A549 (cell line): ENCODE measurements around the gene MYLK.

Experiments
- BHLHE40 ChIP-seq: IDR thresholded peaks from 2 replicates; pipeline ENCODE4 v1.6.1; 2012; ENCODE audit warnings: low read depth, low read length, inconsistent platforms
- CEBPB ChIP-seq, 2 experiments: fragments of >200 bp in 1 of 2; sonication (Bioruptor Twin) in 1 of 2; formaldehyde crosslinking in 1 of 2; IDR thresholded peaks; 2 replicates each; pipeline ENCODE4 v1.6.1; 2012 to 2016
- CTCF ChIP-seq: fragments of >200 bp; sonication (Bioruptor Twin); formaldehyde crosslinking; IDR thresholded peaks from 3 replicates; pipeline ENCODE4 v1.5.1; 2016
- EP300 ChIP-seq, 2 experiments: fragments of >200 bp; sonication (Bioruptor Twin); formaldehyde crosslinking; IDR thresholded peaks; 2 replicates in 1 of 2; 3 replicates in 1 of 2; pipeline ENCODE4 v1.6.1; 2016 to 2017
- FOSB ChIP-seq: fragments of 250-450 bp; sonication (Bioruptor Pico); IDR thresholded peaks from 2 replicates; pipeline ENCODE4 v1.5.0; 2020; ENCODE audit warnings: mild to moderate bottlenecking, moderate library complexity
- HMGXB4 ChIP-seq: fragments of 250-450 bp; sonication (Bioruptor Pico); IDR thresholded peaks from 2 replicates; pipeline ENCODE4 v1.5.0; 2021; ENCODE audit warnings: mild to moderate bottlenecking, moderate library complexity, borderline replicate concordance
- KDM1A ChIP-seq: fragments of 200-600 bp; sonication (generic); IDR thresholded peaks from 2 replicates; pipeline ENCODE4 v1.6.1; 2016; ENCODE audit warnings: low read depth, mild to moderate bottlenecking
- MAFK ChIP-seq: fragments of 450-650 bp; IDR thresholded peaks from 2 replicates; pipeline ENCODE4 v1.6.1; 2014; ENCODE audit not compliant: partially characterized antibody
- MAX ChIP-seq: IDR thresholded peaks from 2 replicates; pipeline ENCODE4 v1.6.1; 2012
- NFE2L2 ChIP-seq: fragments of 150-350 bp; conservative IDR thresholded peaks from 2 replicates; pipeline ENCODE4 v1.6.1; 2014; ENCODE audit warnings: low read length
- NPAS2 ChIP-seq: fragments of 250-450 bp; sonication (Bioruptor Pico); IDR thresholded peaks from 2 replicates; pipeline ENCODE4 v1.8.0; 2022; ENCODE audit warnings: mild to moderate bottlenecking, moderate library complexity, borderline replicate concordance
- POLR2A ChIP-seq: IDR thresholded peaks from 2 replicates; pipeline ENCODE4 v1.6.1; 2012; ENCODE audit warnings: mild to moderate bottlenecking, low read length
- RAD21 ChIP-seq, 2 experiments: fragments of >200 bp in 1 of 2; sonication (Bioruptor Twin) in 1 of 2; formaldehyde crosslinking in 1 of 2; IDR thresholded peaks in 1 of 2; conservative IDR thresholded peaks in 1 of 2; 2 replicates in 1 of 2; 3 replicates in 1 of 2; pipeline ENCODE4 v1.6.1; 2012 to 2018; ENCODE audit warnings: inconsistent platforms in 1 of 2
- RFX5 ChIP-seq: fragments of 450-650 bp; IDR thresholded peaks from 2 replicates; pipeline ENCODE4 v1.7.1; 2014; ENCODE audit warnings: antibody characterized with exemption, mild to moderate bottlenecking, moderate library complexity

GRCh38 chr3:123862152-123862551 is 22.0 kb downstream of the MYLK start:
- TF ChIP-seq CTCF: no peak
- TF ChIP-seq FOSB (CRISPR knock-in tag): no peak
- no peak for TF ChIP-seq POLR2A
- no peak for TF ChIP-seq EP300 (IDR thresholded peaks at IDR 0.05)
- no peak for TF ChIP-seq BHLHE40
- TF ChIP-seq RAD21 (conservative IDR thresholded peaks at IDR 0.05 in 1 of 2, IDR thresholded peaks at IDR 0.05 in 1 of 2): no peak
- no peak for TF ChIP-seq RFX5
- TF ChIP-seq MAX: no peak
- TF ChIP-seq NFE2L2: no peak
- TF ChIP-seq CEBPB (IDR thresholded peaks at IDR 0.05): no peak
- TF ChIP-seq NPAS2 (CRISPR knock-in tag): no peak
- TF ChIP-seq KDM1A: no peak
- no peak for TF ChIP-seq HMGXB4
- TF ChIP-seq MAFK: peak; percentile 86
